ENCODE results near the gene TMEM147. TPM values are rescaled to one million over a fixed set of nuclear protein-coding genes. Genes with fewer than 3 reads are reported as not detected.

TMEM147 gene
- total RNA-seq, 6 donors from 2014 or later = 25.1 to 94.2 (median 71.2) TPM

DNA sequence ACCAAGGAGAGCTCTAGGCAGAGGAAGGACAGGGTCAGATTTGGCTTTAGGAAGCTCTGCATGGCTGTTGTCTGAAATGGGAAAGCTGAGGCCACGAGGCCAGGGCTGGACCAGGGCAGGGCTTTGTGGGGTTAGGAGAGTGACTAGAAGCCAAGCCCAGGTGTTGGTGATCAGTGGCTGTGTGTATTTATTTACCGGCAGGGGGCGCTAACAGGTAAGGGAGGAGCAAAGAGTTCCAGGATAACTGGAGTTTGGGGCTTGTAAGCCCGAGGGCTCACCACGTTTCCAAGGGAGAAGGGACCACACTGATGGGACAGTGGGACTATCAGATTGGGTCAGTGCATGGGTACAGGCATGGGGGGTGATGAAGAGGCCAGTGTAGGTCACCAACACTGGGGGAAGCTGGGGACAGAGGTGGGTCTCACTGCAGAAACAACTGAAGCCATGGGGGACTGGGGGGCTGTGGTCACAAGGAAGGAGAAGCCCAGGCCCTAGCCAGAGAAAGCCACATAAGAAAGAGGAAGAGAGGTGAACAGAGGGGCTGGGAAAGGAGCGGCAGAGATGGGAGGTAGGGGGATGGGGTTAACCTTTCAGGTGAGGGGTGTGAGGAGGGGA is 3.9 kb downstream of the TMEM147 start:
- H3K27ac ChIP-seq = no peak overlapping the region
- H3K27me3 ChIP-seq = no peaks in the 10 kb centered on the region
- peak in 1 of 2 donors; percentile 55 for DNase-seq
- H3K9me3 ChIP-seq = no peaks in the 10 kb centered on the region
- H3K36me3 ChIP-seq = peaks cover 0 to 13% (median 2%) of the 10 kb centered on the region in 4 donors
- H3K4me1 ChIP-seq = peaks cover 17 to 25% (median 18%) of the 10 kb centered on the region in 4 donors
- ATAC-seq (ENCODE audit: low FRiP score in 2 of 2) = no peak
- 21 to 27% methylated on average over 6 of the region's 6 CpGs for WGBS, 2 donors
- no peak for TF ChIP-seq EP300 (IDR thresholded peaks at IDR 0.05)
- TF ChIP-seq, protein P1, sequence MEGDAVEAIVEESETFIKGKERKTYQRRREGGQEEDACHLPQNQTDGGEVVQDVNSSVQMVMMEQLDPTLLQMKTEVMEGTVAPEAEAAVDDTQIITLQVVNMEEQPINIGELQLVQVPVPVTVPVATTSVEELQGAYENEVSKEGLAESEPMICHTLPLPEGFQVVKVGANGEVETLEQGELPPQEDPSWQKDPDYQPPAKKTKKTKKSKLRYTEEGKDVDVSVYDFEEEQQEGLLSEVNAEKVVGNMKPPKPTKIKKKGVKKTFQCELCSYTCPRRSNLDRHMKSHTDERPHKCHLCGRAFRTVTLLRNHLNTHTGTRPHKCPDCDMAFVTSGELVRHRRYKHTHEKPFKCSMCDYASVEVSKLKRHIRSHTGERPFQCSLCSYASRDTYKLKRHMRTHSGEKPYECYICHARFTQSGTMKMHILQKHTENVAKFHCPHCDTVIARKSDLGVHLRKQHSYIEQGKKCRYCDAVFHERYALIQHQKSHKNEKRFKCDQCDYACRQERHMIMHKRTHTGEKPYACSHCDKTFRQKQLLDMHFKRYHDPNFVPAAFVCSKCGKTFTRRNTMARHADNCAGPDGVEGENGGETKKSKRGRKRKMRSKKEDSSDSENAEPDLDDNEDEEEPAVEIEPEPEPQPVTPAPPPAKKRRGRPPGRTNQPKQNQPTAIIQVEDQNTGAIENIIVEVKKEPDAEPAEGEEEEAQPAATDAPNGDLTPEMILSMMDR (IDR thresholded peaks at IDR 0.05) = peak; percentile 61 to 72 (median 70)
- no peak overlapping the region for H3K4me3 ChIP-seq

DNA sequence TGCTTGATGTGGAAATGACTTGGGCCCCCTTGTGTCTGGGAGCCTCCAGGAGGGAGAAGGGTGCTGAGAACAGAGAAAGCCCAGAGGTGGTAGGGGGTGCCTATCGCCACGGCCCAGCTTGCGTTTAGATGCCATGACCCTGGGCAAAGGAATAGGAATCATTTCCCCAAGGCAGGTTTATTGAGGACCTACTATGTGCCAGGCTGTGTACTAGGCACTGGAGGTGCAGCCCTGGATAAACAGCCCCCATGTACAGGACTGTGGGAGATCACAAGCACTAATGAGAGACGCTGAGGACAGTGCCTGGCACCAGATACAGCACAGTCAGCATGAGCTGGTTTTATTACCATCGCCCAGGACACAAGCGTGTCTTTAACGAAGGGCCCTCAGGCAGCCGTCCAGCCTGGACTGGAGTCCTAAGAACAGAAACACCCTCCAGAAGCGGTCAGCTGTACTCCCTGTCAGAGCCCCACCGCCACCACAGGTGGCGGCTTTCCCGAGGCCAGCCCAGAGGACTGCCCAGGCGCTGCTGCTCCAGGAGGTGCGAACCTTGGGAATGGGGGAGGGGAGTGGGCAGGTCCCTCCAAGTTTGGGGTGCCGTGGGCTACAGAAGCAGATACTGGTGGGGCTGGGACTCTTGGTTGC is 4.6 kb downstream of the TMEM147 start:
- peaks cover 0 to 13% (median 2%) of the 10 kb centered on the region in 4 donors for H3K36me3 ChIP-seq
- H3K27me3 ChIP-seq = no peaks in the 10 kb centered on the region
- no peak overlapping the region for H3K27ac ChIP-seq
- H3K4me1 ChIP-seq = peaks cover 11 to 18% (median 12%) of the 10 kb centered on the region in 4 donors
- TF ChIP-seq EP300 (IDR thresholded peaks at IDR 0.05) = no peak
- TF ChIP-seq, protein P1 (IDR thresholded peaks at IDR 0.05) = no peak
- no peak for TF ChIP-seq POLR2A (IDR thresholded peaks at IDR 0.05)
- TF ChIP-seq POLR2AphosphoS5 (IDR thresholded peaks at IDR 0.05) = no peak
- no peaks in the 10 kb centered on the region for H3K9me3 ChIP-seq
- WGBS, 2 donors = 87 to 92% methylated on average over 9 to 15 of the region's 15 CpGs
- H3K4me3 ChIP-seq = no peak overlapping the region
- ATAC-seq (ENCODE audit: low FRiP score in 2 of 2) (no peak), DNase-seq (no peak)

DNA sequence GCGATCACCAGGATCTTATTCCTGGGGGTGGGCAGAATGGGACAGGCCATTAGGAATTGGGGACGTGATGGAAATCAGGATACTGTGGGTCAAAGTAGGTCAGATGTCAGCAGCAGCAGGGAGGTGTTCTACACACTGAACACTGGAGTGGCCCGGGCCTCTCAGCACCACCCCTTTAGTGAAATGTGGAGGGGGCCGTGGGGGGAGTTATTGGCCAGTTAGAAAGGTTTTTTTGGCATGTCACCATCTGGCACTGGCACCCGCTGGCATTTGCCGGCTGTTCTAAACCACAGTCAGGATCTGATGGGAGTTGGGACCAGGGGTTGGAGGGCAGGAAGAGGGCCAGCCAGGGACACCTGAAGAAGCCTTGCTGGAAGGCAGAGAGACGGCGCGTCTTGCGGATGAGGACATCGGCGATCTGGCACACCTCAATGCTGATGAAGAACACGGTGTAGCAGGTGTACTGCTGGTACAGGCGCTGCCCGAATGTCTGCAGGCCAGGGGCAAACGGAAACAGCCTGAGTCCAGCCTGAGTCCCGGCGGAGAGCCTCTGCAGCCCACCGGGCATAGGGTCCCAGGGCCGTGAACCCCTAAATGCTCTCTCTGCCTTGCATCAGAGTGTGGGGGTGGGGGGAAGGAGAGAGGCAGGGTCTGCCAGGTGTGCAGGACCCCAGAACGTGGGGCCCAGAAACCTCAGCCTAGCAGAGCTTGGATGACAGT is 5.8 kb downstream of the TMEM147 start:
- DNase-seq (no peak), ATAC-seq (ENCODE audit: low FRiP score in 2 of 2) (no peak)
- WGBS, 2 donors = 92 to 95% methylated on average over 13 to 21 of the region's 21 CpGs
- no peaks in the 10 kb centered on the region for H3K27me3 ChIP-seq
- no peak overlapping the region for H3K4me3 ChIP-seq
- H3K9me3 ChIP-seq = no peaks in the 10 kb centered on the region
- TF ChIP-seq EP300 (IDR thresholded peaks at IDR 0.05) = no peak
- no peak for TF ChIP-seq POLR2A (IDR thresholded peaks at IDR 0.05)
- no peak for TF ChIP-seq POLR2AphosphoS5 (IDR thresholded peaks at IDR 0.05)
- TF ChIP-seq, protein P1 (IDR thresholded peaks at IDR 0.05) = no peak
- H3K27ac ChIP-seq = no peak overlapping the region
- peaks cover 6 to 12% (median 9%) of the 10 kb centered on the region in 4 donors for H3K4me1 ChIP-seq
- peaks cover 0 to 13% (median 2%) of the 10 kb centered on the region in 4 donors for H3K36me3 ChIP-seq

DNA sequence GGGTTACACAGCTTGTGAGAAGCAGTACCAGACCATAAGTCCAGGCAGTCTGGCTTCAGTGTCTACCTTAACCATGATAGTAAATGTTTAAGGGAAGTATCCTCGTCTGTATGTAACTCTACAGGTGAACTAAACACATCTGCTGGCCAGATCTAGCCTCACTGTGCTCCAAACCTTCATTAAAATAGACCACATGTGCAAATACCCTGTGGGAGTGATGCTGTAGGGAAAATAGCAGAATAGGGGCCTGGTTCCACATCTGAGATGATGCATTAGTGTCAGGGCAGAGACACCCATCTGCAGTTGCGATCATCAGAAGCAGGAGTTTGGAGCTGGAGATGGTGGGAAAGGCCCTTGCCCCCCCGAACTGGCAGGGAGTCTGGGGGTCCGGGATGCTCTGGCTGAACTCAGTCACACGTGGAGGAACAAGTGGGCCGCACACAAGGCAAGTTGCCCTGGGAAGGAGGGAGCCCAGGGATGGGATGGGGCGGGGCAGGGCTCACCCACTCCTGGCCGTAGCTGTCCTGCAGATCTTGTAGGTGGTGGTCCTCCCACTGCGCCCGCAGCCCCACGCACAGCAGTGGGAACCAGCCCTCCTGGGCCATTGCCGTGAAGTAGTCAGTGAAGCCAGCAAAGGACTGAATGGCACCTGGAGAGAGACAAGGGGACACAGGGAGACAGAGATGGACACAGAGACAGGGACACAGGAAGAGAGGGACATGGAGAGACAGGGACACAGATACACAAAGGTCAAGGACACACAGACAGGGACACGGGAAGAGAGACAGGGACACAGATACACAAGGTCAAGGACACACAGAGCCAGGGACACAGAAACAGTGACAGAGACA is 7.3 kb downstream of the TMEM147 start:
- ATAC-seq (ENCODE audit: low FRiP score in 2 of 2) (no peak), DNase-seq (no peak)
- Histone ChIP-seq H3K27me3 (no peaks in the 10 kb centered on the region), H3K27ac (no peak overlapping the region), H3K4me1 (peaks cover 0 to 5% (median 4%) of the 10 kb centered on the region in 4 donors), H3K4me3 (no peak overlapping the region), H3K9me3 (no peaks in the 10 kb centered on the region), H3K36me3 (peaks cover 0 to 5% (median under 1%) of the 10 kb centered on the region in 4 donors)
- WGBS, 2 donors = 72 to 74% methylated on average over 11 to 13 of the region's 13 CpGs
- TF ChIP-seq EP300 (IDR thresholded peaks at IDR 0.05) = no peak
- no peak for TF ChIP-seq POLR2A (IDR thresholded peaks at IDR 0.05)
- TF ChIP-seq, protein P1 (IDR thresholded peaks at IDR 0.05) = no peak
- TF ChIP-seq POLR2AphosphoS5 (IDR thresholded peaks at IDR 0.05) = no peak

Data from upper lobe of left lung (tissue), 6 donors.